Measurements from ENCODE around the gene NDUFS6. TPM values are rescaled to one million over a fixed set of nuclear protein-coding genes. Genes with fewer than 3 reads are reported as not detected.

Gene NDUFS6
- total and polyA plus RNA-seq, 2 of the 8 experiments (the other 6 are each of a cell fraction or from before 2014, with no cell fraction given), result 72.7 to 191 TPM

- TF ChIP-seq NANOG (IDR thresholded peaks at IDR 0.05; ENCODE audit: insufficient read depth, low read depth, low read length, poor library complexity, severe bottlenecking) (no peak), BACH1 (IDR thresholded peaks at IDR 0.05; ENCODE audit: low read length) (no peak), BRCA1 (IDR thresholded peaks at IDR 0.05; ENCODE audit: low read depth, low read length) (no peak)
Observed at GRCh38 chr5:1805326-1805725, 4.1 kb downstream of the NDUFS6 start (continued).
